GM04504 (cell line): ENCODE data around the gene PTPRN2.

Experiments used
- DNase-seq: peaks from one replicate; pipeline ENCODE4 v3.0.0-alpha.2; 2012; ENCODE audit warnings: low read depth

The PTPRN2 gene

DNA sequence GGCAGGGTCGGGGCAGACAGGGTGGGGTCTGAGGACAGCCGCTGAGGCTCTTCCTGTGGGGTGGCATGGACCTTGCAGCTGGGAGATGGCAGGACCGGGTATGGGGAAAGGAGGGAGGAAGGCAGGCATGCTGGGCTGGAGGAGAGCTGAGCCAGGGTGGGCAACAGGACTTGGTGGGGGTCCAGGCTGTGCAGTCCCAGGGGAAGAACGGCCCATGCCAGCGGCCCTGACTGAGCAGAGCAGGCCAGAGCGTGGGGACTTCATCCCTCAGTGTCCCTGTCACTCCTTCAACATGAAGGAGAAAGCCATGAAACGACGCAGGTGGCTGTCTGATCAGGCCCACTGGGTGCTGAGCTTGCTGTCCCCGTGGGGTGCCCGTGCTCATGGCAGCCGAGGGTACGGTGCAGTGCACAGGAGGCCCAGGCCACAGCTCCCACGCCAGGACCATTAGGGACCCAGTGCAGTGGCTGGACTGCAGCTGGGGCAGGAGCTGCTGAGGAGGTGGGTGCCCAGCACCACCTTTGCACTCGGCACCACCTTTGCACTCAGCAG, 519.6 kb downstream of the PTPRN2 start:
- no peak for DNase-seq

DNA sequence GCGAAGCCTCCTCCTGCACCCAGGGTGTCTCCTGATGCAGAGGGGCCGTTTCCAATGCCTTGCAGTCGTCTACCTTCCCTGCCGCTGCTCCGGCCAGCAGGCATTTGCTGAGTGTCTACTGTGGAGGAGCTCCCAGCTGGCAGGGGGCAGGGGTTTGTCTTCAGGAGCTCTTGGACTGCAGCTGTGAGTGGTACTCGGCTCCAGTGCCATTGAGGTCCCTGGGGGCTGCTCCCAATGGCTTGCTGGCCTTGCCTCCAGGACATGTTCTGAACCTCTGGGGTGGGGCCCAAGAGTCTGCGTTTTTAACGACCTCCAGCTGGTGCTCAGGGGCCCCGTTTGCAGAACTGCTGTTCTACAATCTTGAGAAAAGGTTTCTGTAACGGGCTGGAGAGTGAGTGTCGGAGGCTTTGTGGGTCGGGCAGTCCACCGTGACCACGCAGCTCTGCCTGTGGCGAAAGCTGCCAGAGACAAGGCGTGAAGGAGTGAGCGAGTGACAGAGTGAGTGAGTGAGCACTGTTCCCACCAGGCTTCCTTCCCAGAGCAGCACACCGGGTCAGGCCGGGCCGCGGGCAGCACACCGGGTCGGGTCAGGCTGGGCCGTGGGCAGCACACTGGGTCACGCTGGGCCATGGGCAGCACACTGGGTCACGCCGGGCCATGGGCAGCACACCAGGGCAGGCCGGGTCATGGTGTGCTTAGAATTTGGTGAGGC, 520.2 kb downstream of the PTPRN2 start:
- DNase-seq: no peak

GRCh38 chr7:158066085-158066484, 521.5 kb downstream of the PTPRN2 start:
- DNase-seq: no peak

GRCh38 chr7:158065340-158065739, 522.3 kb downstream of the PTPRN2 start:
- DNase-seq: no peak

- no peak for DNase-seq
Observed at GRCh38 chr7:158064631-158065030, 523.0 kb downstream of the PTPRN2 start.

- no peak for DNase-seq
Observed at GRCh38 chr7:158063850-158064610, 523.6 kb downstream of the PTPRN2 start.

DNA sequence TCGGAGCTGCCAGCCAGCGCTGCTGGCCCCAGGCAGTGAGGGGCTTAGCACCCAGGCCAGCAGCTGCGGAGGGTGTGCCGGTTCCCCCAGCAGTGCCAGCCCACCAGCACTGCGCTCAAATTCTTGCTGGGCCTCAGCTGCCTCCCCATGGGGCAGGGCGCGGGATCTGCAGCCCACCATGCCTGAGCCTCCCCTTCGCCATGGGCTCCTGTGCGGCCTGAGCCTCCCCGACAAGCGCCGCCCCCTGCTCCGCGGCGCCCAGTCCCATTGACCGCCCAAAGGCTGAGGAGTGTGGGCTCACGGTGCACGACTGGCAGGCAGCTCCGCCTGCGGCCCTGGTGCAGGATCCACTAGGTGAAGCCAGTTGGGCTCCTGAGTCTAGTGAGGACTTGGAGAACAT, 525.0 kb downstream of the PTPRN2 start:
- no peak for DNase-seq

DNA sequence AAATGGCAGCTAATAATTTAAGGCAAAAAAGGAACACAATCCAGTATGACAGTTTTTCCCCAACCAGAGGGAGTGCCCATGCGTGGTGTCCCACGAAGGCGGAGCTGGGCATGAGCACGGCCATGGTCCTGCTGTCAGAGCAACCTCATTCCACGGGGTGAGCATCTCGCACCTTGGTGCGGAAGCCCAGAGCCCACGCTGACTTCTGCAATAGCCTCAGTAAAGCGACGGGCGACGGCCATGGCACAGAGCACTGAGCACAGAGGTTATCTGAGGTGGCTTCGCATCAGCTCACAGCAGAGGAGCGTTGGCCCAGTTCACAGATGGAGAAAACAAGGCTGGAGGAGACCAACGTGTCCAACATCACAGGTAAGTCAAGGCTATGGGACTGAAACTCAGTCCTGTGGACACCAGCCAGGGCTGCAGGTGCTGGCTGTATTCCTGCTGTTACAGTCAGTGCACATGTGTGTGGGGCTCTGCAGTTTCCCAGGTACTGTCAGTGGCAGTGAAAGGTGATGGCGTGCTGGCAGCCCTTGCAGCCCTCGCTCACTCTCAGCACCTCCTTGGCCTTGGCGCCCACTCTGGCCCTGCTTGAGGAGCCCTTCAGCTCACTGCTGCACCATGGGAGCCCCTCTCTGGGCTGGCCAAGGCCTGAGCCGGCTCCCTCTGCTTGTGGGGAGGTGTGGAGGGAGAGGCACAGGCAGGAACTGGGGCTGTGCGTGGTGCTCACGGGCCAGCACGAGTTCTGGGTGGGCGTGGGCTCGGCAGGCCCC, 525.6 kb downstream of the PTPRN2 start:
- DNase-seq: no peak

- no peak for DNase-seq
Observed at GRCh38 chr7:158061026-158061630, 526.5 kb downstream of the PTPRN2 start.

DNA sequence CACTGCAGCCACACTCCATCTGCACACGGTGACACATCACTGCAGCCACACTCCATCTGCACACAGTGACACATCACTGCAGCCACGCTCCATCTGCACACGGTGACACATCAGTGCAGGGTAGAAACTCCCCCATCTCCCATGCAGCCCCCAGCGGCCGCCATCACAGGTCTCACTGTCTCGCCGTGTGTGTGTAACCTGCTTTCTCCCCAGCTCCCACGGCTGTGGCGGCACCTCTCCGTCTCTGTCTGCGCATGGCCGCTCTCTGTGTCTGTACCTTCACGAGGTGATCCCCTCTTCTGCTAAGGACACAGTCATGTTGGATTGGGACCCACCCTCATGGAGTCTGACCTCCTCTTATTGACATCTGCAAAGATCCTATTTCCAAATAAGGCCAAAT, 527.4 kb downstream of the PTPRN2 start:
- no peak for DNase-seq

- DNase-seq: no peak
Observed at GRCh38 chr7:158057446-158057845, 530.2 kb downstream of the PTPRN2 start.

DNA sequence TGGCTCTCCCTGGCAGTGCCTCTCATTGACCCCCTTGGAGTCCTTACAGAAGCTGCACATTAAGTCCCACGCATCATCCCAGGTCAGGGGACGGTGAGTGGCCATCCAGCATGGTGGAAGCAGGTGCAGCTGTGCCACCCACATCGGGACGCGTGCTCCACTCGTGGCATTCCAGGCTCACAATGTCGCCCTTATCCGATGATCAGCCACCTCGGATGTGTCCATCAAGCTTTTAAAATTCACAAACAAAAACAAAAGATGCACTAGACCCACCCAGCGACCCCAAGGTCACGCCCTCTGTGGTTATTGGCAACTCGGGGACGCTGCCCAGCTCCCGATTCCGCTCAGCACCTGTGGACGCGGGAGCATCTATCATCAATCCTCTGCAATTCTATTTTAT, 530.9 kb downstream of the PTPRN2 start:
- DNase-seq: no peak

- DNase-seq: no peak
Observed at GRCh38 chr7:158055726-158056510, 531.7 kb downstream of the PTPRN2 start.

GRCh38 chr7:158054611-158055010, 533.0 kb downstream of the PTPRN2 start:
- no peak for DNase-seq

DNA sequence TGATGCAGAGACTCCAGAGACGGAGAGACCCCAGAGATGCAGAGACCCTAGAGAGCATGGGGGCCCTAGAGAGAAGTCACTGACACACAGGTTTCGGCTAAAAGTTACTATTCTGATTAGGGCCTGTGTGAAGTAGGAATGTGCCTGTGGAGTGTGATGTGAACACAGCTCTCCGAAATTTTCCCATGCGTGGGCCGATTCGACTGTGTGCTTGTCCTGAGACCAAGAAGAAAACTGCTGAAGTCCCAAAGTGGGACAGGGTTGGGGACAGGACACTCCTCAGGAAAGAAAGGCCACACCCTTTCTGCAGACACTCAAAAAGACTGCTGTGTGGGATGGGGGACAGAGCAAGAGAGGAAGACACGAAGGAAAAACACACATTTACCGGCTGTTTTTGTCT, 533.5 kb downstream of the PTPRN2 start:
- no peak for DNase-seq

DNA sequence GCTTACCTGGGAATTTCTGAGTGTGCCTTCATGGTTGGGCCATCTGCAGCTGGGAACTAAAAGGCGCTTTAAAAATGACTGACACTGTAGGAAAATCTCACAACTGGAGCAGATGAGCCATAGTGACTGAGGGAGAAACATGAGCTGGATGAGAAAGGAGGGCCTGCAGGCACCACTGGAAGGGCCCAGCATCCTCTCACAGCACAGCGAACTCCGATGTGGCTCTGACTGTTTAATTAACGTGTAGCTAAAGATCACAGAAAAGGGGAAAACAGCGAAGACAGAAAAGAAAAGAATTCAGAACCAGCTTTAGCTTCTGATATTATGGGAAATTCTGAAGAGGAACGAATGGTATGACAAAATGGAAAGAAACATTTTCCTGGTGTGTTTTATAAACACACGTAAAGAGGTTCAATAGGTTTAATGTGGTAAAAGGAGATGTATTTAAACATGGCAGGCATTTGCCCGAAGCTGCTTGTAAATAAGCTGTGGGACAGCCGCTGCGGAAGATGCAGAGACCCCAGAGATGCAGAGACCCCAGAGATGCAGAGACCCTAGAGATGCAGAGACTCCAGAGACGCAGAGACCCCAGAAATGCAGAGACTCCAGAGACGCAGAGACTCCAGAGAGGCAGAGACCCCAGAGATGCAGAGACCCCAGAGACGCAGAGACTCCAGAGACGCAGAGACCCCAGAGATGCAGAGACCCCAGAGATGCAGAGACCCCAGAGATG, 534.3 kb downstream of the PTPRN2 start:
- no peak for DNase-seq

GRCh38 chr7:158052381-158053060, 535.1 kb downstream of the PTPRN2 start:
- no peak for DNase-seq

- no peak for DNase-seq
Observed at GRCh38 chr7:158051776-158052175, 535.8 kb downstream of the PTPRN2 start.

GRCh38 chr7:158050978-158051651, 536.5 kb downstream of the PTPRN2 start:
- DNase-seq: no peak
